HepG2 (cell line): ENCODE results near the gene HLA-DOA. TPM values are rescaled to one million over a fixed set of nuclear protein-coding genes. Genes with fewer than 3 reads are reported as not detected.

Experiments
- AKAP8 ChIP-seq: sonication (generic); formaldehyde crosslinking; IDR thresholded peaks from 2 replicates; pipeline ENCODE4 v1.5.1; 2020; ENCODE audit warnings: mild to moderate bottlenecking, missing genetic modification reagents
- CHCHD3 ChIP-seq: sonication (generic); formaldehyde crosslinking; IDR thresholded peaks from 2 replicates; pipeline ENCODE4 v1.8.0; 2022; ENCODE audit warnings: mild to moderate bottlenecking, missing genetic modification reagents, moderate library complexity
- GMEB2 ChIP-seq: IDR thresholded peaks from 2 replicates; pipeline ENCODE4 v1.6.1; 2016; ENCODE audit warnings: missing biosample characterization, missing genetic modification reagents, low read depth
- GTF3A ChIP-seq: sonication (generic); formaldehyde crosslinking; conservative IDR thresholded peaks from 2 replicates; pipeline ENCODE4 v1.4.0; 2020; ENCODE audit warnings: mild to moderate bottlenecking, missing genetic modification reagents
- KDM2A ChIP-seq: sonication (generic); formaldehyde crosslinking; IDR thresholded peaks from 2 replicates; pipeline ENCODE4 v1.4.0; 2020; ENCODE audit warnings: low read depth, missing genetic modification reagents, borderline replicate concordance
- NCOA1 ChIP-seq: sonication (generic); formaldehyde crosslinking; IDR thresholded peaks from 2 replicates; pipeline ENCODE4 v1.9.0; 2021; ENCODE audit warnings: missing genetic modification reagents
- PCBP1 ChIP-seq: fragments of 200-400 bp; formaldehyde crosslinking; IDR thresholded peaks from 2 replicates; pipeline ENCODE4 v1.6.1; 2017; ENCODE audit warnings: mild to moderate bottlenecking, low read depth, low read length, borderline replicate concordance
- POLR2AphosphoS5 ChIP-seq: IDR thresholded peaks from 2 replicates; pipeline ENCODE4 v1.6.1; 2012; ENCODE audit warnings: low read depth, low read length
- SMC3 ChIP-seq: IDR thresholded peaks from 2 replicates; pipeline ENCODE4 v1.6.1; 2011; ENCODE audit warnings: low read length, improper control_type of control experiment
- SUZ12 ChIP-seq: fragments of 150-350 bp; IDR thresholded peaks from 2 replicates; pipeline ENCODE4 v1.6.1; 2014; ENCODE audit warnings: low read depth, low read length
- ZBTB21 ChIP-seq: sonication (generic); formaldehyde crosslinking; IDR thresholded peaks from 2 replicates; pipeline ENCODE4 v1.4.0; 2020; ENCODE audit warnings: missing genetic modification reagents
- ZKSCAN1 ChIP-seq: fragments of 150-350 bp; IDR thresholded peaks from 2 replicates; pipeline ENCODE4 v1.6.1; 2014; ENCODE audit warnings: low read length
- ZNF570 ChIP-seq: sonication (generic); formaldehyde crosslinking; IDR thresholded peaks from 2 replicates; pipeline ENCODE4 v1.4.0; 2020; ENCODE audit warnings: mild to moderate bottlenecking, missing genetic modification reagents, borderline replicate concordance
- ZNF577 ChIP-seq: sonication (generic); formaldehyde crosslinking; IDR thresholded peaks from 2 replicates; pipeline ENCODE4 v1.4.0; 2020; ENCODE audit warnings: mild to moderate bottlenecking, low read depth, missing genetic modification reagents, borderline replicate concordance
- ZNF615 ChIP-seq: sonication (generic); formaldehyde crosslinking; IDR thresholded peaks from 2 replicates; pipeline ENCODE4 v1.5.0; 2020; ENCODE audit warnings: mild to moderate bottlenecking, missing genetic modification reagents, borderline replicate concordance
- ZNF629 ChIP-seq: sonication (generic); formaldehyde crosslinking; conservative IDR thresholded peaks from 2 replicates; pipeline ENCODE4 v1.5.0; 2020; ENCODE audit warnings: missing genetic modification reagents
- ZNF713 ChIP-seq: sonication (generic); formaldehyde crosslinking; IDR thresholded peaks from 2 replicates; pipeline ENCODE4 v1.4.0; 2020; ENCODE audit warnings: mild to moderate bottlenecking, missing genetic modification reagents
- polyA plus RNA-seq, 8 experiments: library from polyadenylated mRNA; depleted of rRNA in 3 of 8; stranded (reverse) in 7 of 8; unstranded in 1 of 8; fragments of >200 nt; fragmentation: Illumina TruSeq in 4 of 8; extraction: Trizol in 4 of 8; gene quantifications; 2 replicates each; pipeline versions ENCODE4 v1.2.1 to v1.2.3, GENCODE V29; 2011 to 2016; ENCODE audit warnings: low read depth in 4 of 8, missing spikeins in 1 of 8, mixed read lengths in 1 of 8; ENCODE audit not compliant: insufficient read depth in 1 of 8
- total RNA-seq, 5 experiments: library from RNA; depleted of rRNA; stranded (reverse); fragments of >200 nt; fragmentation: Illumina TruSeq; extraction: Trizol; gene quantifications; 2 replicates each; pipeline ENCODE4 v1.2.3, GENCODE V29; 2016; ENCODE audit warnings: low read depth in 1 of 5
- TF ChIP-seq, protein P1 (sequence below): sonication (generic); formaldehyde crosslinking; conservative IDR thresholded peaks from 2 replicates; pipeline ENCODE4 v1.5.0; 2020; ENCODE audit warnings: missing genetic modification reagents
- TF ChIP-seq, protein P2 (sequence below): sonication (generic); formaldehyde crosslinking; IDR thresholded peaks from 2 replicates; pipeline ENCODE4 v1.4.0; 2020; ENCODE audit warnings: missing genetic modification reagents
- TF ChIP-seq, protein P3 (sequence below): sonication (generic); formaldehyde crosslinking; IDR thresholded peaks from 2 replicates; pipeline ENCODE4 v1.8.0; 2022; ENCODE audit warnings: mild to moderate bottlenecking, missing genetic modification reagents, borderline replicate concordance
- TF ChIP-seq, protein P4 (sequence below): sonication (generic); formaldehyde crosslinking; IDR thresholded peaks from 2 replicates; pipeline ENCODE4 v1.4.0; 2020; ENCODE audit warnings: mild to moderate bottlenecking, low read depth, missing genetic modification reagents

Gene HLA-DOA
- total and polyA plus RNA-seq, 2 of the 13 experiments (the other 11 are each of a cell fraction or from before 2014, with no cell fraction given): 0.03 to 0.09 TPM

DNA sequence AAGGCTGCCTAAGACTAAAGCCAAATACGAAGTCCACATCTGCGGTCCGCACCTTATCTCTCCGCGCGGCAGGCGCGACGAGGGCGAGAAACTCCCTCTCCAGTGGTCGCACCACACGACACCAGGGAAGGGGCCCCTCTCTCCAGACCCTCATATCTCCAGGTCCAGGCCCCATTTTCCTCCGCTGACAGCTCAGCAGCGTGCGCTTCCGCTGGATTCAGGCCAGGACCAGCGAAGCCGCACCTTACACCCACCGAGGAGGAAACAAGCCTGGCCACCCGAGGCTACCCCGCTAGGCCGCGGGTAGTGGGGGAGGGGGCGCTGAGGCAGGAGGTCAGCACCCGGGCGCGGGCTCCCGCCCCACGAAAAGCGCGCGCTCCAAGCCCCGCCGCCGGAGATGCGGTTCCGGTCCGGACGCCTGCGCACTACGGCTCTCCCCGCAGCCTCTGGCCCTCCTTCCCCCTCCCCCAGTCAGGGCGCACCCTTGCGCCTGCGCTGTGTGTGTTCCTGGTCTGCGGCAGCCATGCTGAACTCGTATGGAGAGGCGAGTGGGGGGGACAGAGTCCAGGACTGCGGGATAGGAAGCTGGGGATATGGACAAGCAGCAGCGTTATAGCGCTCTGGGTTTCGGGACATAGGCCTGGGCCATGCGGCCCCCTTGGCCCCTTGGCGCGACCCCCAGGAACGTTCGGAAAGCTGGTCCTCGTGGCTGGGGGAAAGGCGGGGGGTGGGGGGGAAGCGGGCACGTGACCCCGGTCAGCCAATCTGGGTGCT lies 41.1 kb downstream of the HLA-DOA start, which contains the start of gene BRD2 (continued):
- TF ChIP-seq ZNF570 (CRISPR knock-in tag): no peak
- TF ChIP-seq NCOA1 (CRISPR knock-in tag): 0 out of 2 replicates have a peak, but pooled peaks have one; percentile 90
- peak; percentile 93; the same call in 1 of the 2 replicates for TF ChIP-seq ZNF615
- TF ChIP-seq, protein P1, sequence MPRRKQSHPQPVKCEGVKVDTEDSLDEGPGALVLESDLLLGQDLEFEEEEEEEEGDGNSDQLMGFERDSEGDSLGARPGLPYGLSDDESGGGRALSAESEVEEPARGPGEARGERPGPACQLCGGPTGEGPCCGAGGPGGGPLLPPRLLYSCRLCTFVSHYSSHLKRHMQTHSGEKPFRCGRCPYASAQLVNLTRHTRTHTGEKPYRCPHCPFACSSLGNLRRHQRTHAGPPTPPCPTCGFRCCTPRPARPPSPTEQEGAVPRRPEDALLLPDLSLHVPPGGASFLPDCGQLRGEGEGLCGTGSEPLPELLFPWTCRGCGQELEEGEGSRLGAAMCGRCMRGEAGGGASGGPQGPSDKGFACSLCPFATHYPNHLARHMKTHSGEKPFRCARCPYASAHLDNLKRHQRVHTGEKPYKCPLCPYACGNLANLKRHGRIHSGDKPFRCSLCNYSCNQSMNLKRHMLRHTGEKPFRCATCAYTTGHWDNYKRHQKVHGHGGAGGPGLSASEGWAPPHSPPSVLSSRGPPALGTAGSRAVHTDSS (CRISPR knock-in tag): 0 out of 2 replicates have a peak, but pooled peaks have one; percentile 75
- 0 out of 2 replicates have a peak, but pooled peaks have one; percentile 35 for TF ChIP-seq ZNF629 (CRISPR knock-in tag)
- TF ChIP-seq, protein P2, sequence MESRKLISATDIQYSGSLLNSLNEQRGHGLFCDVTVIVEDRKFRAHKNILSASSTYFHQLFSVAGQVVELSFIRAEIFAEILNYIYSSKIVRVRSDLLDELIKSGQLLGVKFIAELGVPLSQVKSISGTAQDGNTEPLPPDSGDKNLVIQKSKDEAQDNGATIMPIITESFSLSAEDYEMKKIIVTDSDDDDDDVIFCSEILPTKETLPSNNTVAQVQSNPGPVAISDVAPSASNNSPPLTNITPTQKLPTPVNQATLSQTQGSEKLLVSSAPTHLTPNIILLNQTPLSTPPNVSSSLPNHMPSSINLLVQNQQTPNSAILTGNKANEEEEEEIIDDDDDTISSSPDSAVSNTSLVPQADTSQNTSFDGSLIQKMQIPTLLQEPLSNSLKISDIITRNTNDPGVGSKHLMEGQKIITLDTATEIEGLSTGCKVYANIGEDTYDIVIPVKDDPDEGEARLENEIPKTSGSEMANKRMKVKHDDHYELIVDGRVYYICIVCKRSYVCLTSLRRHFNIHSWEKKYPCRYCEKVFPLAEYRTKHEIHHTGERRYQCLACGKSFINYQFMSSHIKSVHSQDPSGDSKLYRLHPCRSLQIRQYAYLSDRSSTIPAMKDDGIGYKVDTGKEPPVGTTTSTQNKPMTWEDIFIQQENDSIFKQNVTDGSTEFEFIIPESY (CRISPR knock-in tag): peak; percentile 56; the same call in 1 of the 2 replicates
- TF ChIP-seq KDM2A (CRISPR knock-in tag): peak; percentile 89
- 0 out of 2 replicates have a peak, but pooled peaks have one; percentile 89 for TF ChIP-seq ZNF577 (CRISPR knock-in tag)
- TF ChIP-seq POLR2AphosphoS5: peak; percentile 78
- no peak for TF ChIP-seq ZBTB21 (CRISPR knock-in tag)
- TF ChIP-seq SMC3: no peak; the same call in 1 of the 2 replicates
- TF ChIP-seq ZKSCAN1: no peak; the same call in 1 of the 2 replicates
- TF ChIP-seq, protein P3, sequence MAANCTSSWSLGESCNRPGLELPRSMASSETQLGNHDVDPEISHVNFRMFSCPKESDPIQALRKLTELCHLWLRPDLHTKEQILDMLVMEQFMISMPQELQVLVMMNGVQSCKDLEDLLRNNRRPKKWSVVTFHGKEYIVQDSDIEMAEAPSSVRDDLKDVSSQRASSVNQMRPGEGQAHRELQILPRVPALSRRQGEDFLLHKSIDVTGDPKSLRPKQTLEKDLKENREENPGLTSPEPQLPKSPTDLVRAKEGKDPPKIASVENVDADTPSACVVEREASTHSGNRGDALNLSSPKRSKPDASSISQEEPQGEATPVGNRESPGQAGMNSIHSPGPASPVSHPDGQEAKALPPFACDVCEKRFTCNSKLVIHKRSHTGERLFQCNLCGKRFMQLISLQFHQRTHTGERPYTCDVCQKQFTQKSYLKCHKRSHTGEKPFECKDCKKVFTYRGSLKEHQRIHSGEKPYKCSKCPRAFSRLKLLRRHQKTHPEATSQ (CRISPR knock-in tag): 0 out of 2 replicates have a peak, but pooled peaks have one; percentile 49
- TF ChIP-seq AKAP8: peak; percentile 95
- TF ChIP-seq GMEB2 (CRISPR knock-in tag): no peak
- TF ChIP-seq, protein P4, sequence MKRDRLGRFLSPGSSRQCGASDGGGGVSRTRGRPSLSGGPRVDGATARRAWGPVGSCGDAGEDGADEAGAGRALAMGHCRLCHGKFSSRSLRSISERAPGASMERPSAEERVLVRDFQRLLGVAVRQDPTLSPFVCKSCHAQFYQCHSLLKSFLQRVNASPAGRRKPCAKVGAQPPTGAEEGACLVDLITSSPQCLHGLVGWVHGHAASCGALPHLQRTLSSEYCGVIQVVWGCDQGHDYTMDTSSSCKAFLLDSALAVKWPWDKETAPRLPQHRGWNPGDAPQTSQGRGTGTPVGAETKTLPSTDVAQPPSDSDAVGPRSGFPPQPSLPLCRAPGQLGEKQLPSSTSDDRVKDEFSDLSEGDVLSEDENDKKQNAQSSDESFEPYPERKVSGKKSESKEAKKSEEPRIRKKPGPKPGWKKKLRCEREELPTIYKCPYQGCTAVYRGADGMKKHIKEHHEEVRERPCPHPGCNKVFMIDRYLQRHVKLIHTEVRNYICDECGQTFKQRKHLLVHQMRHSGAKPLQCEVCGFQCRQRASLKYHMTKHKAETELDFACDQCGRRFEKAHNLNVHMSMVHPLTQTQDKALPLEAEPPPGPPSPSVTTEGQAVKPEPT (CRISPR knock-in tag): peak; percentile 81
- no peak; the same call in 1 of the 2 replicates for TF ChIP-seq PCBP1
- no peak for TF ChIP-seq SUZ12
- no peak; the same call in 1 of the 2 replicates for TF ChIP-seq ZNF713 (CRISPR knock-in tag)
- peak; percentile 98 for TF ChIP-seq CHCHD3 (CRISPR knock-in tag)
- no peak for TF ChIP-seq GTF3A (CRISPR knock-in tag)
